ENCODE measurements around the gene SPINK8.
"Not testable (repeated sequence)": the region's sequence is repeated elsewhere in the genome, so short reads cannot be mapped to it uniquely, and the experiment has no call there.

SPINK8 gene

DNA sequence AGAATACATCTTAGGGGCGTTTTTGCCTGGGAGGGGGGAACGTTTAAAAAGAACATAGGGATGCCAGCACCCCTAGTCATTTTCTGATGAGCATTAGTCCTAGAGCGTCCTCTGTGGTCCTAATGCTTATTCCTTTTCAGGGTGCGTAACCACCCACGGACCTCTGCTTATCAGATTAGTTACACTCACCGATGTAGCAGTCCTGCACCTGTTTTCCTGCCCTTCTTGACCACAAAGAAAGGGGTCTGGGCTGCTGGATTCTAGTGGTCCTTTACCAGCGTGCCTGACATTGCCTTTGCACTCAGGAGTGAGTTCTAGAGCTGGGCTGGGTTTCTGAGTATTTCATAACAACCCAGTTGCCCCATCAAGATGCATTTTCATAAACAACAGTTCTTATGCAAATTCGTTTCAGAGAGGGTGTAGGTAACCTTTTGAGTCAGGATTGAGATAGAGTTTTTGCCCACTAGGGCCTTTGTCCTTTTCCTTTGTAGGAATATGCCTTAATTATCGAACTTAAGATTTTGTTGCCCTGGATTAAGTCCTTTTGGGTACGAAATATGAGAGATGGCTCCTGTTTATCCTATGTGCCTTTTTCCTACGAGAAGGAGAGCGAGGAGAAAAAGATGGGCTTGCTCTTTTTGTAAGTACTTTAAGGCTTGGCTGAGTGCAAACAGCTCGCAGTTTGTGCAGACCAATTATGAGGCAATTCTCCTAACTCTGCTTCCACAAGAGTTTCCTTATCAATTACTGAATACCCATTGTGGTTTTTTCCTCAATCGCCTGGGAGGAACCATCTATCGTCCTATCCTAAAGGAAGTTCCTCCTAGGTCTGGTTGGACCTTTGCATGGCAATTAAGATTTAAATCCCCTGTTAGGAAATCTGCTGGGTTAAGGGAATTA is at the start of gene SPINK8:
TSS of gene SPINK8 (minus strand) at position 316 of the 900 bp plus-strand sequence. CDS start 5,320 bp downstream, outside the sequence.
- not testable (repeated sequence) for H3K27me3 ChIP-seq (ENCODE audit: control insufficient read depth in 2 of 2, insufficient read depth in 2 of 2, low read length in 2 of 2); H3K9me3 ChIP-seq (ENCODE audit: control insufficient read depth in 2 of 2, low read length in 2 of 2); H3K4me1 ChIP-seq (ENCODE audit: control insufficient read depth in 2 of 2, insufficient read depth in 2 of 2, low read length in 2 of 2); H3K9ac ChIP-seq (ENCODE audit: low read depth in 1 of 2, low read length in 2 of 2); H3K27ac ChIP-seq (ENCODE audit: low read depth in 2 of 2, low read length in 2 of 2); H3K36me3 ChIP-seq (ENCODE audit: control insufficient read depth in 2 of 2, insufficient read depth in 2 of 2, low read length in 2 of 2); H3K4me3 ChIP-seq (ENCODE audit: low read length in 2 of 2)

DNA sequence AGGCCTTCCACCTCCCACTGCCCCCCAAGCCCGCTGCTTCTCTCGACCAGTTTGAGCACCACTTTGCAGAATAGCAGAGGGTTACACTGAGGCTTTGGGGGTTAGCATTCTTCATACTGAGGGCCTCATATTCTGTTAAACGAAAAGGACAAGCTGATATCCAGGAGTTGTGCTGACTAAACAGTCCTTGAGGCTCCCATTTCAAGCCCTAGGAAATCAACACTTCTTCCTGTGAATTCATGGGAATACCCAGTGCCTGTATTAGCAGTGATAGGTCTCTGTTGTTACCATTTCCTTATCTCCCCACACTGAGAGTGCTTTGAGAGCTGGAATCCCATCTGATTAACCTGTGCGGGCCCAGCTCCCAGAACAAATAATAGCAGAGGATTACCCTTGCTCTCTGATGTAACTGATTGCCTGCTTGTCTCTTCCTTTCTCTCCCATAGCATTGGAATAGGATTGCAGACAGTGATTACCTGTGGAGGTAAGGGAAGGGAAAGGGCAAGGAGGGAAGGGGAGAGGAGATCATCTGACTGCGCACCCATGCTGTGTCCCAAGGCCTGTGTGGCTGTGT is 39.5 kb upstream of the SPINK8 start:
- H3K27me3 ChIP-seq (ENCODE audit: control insufficient read depth in 2 of 2, insufficient read depth in 2 of 2, low read length in 2 of 2): no peaks in the 10 kb centered on the region
- no peaks in the 10 kb centered on the region for H3K36me3 ChIP-seq (ENCODE audit: control insufficient read depth in 2 of 2, insufficient read depth in 2 of 2, low read length in 2 of 2)
- H3K27ac ChIP-seq (ENCODE audit: low read depth in 2 of 2, low read length in 2 of 2): no peak overlapping the region
- H3K4me3 ChIP-seq (ENCODE audit: low read length in 2 of 2): no peak overlapping the region
- peaks cover 2% of the 10 kb centered on the region in 2 donors for H3K4me1 ChIP-seq (ENCODE audit: control insufficient read depth in 2 of 2, insufficient read depth in 2 of 2, low read length in 2 of 2)
- no peak overlapping the region for H3K9ac ChIP-seq (ENCODE audit: low read depth in 1 of 2, low read length in 2 of 2)
- no peaks in the 10 kb centered on the region for H3K9me3 ChIP-seq (ENCODE audit: control insufficient read depth in 2 of 2, low read length in 2 of 2)

DNA sequence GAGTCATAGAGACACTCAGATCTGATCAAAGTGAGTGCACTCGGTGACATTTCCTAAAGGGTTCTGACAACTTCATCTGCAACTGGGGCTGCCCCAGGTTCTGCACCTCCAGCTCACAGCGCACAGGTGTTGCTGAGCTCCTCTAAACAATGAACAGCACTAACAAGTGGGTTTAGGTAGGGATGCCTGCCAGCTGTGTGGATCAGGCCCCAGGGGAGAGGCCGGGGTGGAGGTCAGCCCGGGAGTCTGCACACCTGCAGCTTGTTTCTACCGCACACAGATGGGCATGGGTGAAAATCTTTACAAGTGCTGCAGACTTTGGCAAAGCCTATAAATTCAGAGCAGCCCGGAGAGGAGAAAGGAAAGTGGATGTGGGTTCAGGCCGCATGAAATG is 38.9 kb upstream of the SPINK8 start:
- H3K9ac ChIP-seq (ENCODE audit: low read depth in 1 of 2, low read length in 2 of 2): no peak overlapping the region
- no peak overlapping the region for H3K27ac ChIP-seq (ENCODE audit: low read depth in 2 of 2, low read length in 2 of 2)
- no peaks in the 10 kb centered on the region for H3K36me3 ChIP-seq (ENCODE audit: control insufficient read depth in 2 of 2, insufficient read depth in 2 of 2, low read length in 2 of 2)
- peaks cover 2% of the 10 kb centered on the region in 2 donors for H3K4me1 ChIP-seq (ENCODE audit: control insufficient read depth in 2 of 2, insufficient read depth in 2 of 2, low read length in 2 of 2)
- H3K9me3 ChIP-seq (ENCODE audit: control insufficient read depth in 2 of 2, low read length in 2 of 2): no peaks in the 10 kb centered on the region
- no peaks in the 10 kb centered on the region for H3K27me3 ChIP-seq (ENCODE audit: control insufficient read depth in 2 of 2, insufficient read depth in 2 of 2, low read length in 2 of 2)
- H3K4me3 ChIP-seq (ENCODE audit: low read length in 2 of 2): no peak overlapping the region

DNA sequence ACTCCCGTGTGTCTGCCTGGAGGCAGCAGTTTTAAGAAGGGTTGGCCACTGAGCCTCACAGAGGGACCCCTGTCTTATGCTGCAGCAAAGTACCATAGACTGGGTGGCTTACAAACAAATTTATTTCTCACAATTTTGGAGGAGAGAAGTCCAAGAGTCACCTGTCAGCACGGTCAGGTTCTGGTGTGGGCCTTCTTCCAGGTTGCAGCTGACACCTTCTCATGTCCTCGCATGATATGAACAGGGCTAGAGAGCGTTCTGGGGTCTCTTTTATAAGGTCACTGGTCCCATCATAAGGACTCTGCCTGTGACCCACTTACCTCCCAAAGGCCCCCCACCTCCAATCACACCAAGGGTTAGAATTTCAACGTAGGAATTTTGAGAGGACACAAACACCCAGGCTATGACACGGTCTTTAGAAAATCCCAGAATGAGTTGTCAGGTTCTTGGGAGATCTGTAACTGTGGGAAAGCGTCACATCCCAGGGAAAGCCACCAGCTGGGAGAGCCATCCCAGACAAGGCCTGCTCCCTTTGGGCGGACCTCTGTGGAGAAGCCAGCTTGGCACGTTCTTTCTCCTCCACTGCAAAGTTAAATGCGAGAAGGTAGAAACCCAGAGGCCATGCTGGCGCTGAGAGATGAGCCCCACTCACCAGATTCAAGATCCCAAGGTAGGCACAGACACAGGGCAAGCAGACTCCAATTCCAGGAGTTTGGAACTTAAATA is 38.4 kb upstream of the SPINK8 start, which contains the start of gene FBXW12:
TSS of gene FBXW12 (plus strand) at position 569 of the 726 bp plus-strand sequence. CDS start 549 bp downstream, outside the sequence.
- Histone ChIP-seq H3K9me3 (ENCODE audit: control insufficient read depth in 2 of 2, low read length in 2 of 2) (no peaks in the 10 kb centered on the region), H3K4me1 (ENCODE audit: control insufficient read depth in 2 of 2, insufficient read depth in 2 of 2, low read length in 2 of 2) (peaks cover 2% of the 10 kb centered on the region in 2 donors), H3K4me3 (ENCODE audit: low read length in 2 of 2) (no peak within 1 kb of the TSS), H3K27ac (ENCODE audit: low read depth in 2 of 2, low read length in 2 of 2) (no peak within 1 kb of the TSS), H3K9ac (ENCODE audit: low read depth in 1 of 2, low read length in 2 of 2) (no peak within 1 kb of the TSS), H3K36me3 (ENCODE audit: control insufficient read depth in 2 of 2, insufficient read depth in 2 of 2, low read length in 2 of 2) (no peaks in the 10 kb centered on the region), H3K27me3 (ENCODE audit: control insufficient read depth in 2 of 2, insufficient read depth in 2 of 2, low read length in 2 of 2) (no peaks in the 10 kb centered on the region)

DNA sequence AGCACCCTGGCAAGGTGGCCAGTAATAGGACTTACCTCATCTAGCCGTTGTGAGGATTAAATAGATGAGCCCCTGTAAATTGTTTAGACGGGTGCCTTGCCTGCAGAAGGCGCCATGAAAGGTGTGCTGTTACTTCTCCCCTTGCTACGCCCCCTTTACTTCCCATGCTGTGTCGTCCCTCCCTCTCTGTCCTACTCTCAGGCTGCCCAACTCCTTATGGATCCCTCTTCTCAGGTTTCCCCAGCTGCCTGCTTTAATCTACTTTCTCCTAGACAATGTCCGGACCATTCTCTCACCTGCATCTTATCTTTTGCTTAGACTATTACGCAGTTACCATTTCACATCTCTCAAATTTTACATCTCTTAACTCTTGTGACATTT is 36.9 kb upstream of the SPINK8 start:
- H3K27ac ChIP-seq (ENCODE audit: low read depth in 2 of 2, low read length in 2 of 2): no peak overlapping the region
- H3K4me3 ChIP-seq (ENCODE audit: low read length in 2 of 2): no peak overlapping the region
- peaks cover 2% of the 10 kb centered on the region in 2 donors for H3K4me1 ChIP-seq (ENCODE audit: control insufficient read depth in 2 of 2, insufficient read depth in 2 of 2, low read length in 2 of 2)
- H3K9me3 ChIP-seq (ENCODE audit: control insufficient read depth in 2 of 2, low read length in 2 of 2): no peaks in the 10 kb centered on the region
- H3K36me3 ChIP-seq (ENCODE audit: control insufficient read depth in 2 of 2, insufficient read depth in 2 of 2, low read length in 2 of 2): no peaks in the 10 kb centered on the region
- no peaks in the 10 kb centered on the region for H3K27me3 ChIP-seq (ENCODE audit: control insufficient read depth in 2 of 2, insufficient read depth in 2 of 2, low read length in 2 of 2)
- no peak overlapping the region for H3K9ac ChIP-seq (ENCODE audit: low read depth in 1 of 2, low read length in 2 of 2)

DNA sequence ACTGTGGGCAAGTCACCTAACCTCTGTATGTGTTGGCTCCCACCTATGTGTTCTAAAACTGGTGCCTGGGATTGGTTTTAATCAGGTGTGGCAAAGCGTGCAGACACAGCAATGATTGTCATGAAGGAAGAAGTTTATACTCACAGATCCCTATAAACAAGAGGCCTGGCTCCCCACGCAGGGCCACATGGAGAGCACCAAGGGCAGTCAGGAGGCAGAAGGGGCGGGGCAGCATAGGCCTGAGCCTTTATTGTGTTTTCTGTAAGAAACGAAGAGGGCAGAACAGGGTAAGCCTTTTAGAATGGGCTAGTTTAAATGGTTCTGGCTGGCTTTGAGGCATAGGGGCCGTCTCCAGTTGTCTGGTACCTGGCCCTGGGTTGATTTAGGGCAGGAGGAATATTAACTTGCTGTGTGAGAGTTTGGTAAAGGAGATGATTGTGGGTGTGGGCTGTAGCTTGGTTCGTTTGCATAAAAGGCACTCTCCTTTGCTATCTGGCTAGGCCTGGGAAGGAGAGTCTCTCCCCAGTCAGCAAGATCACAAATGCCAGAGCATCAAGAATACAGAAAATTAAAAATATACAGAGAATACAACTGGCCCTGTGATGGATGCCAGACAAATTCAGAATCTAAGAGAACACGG is 36.4 kb upstream of the SPINK8 start:
- Histone ChIP-seq H3K27ac (ENCODE audit: low read depth in 2 of 2, low read length in 2 of 2) (no peak overlapping the region), H3K9me3 (ENCODE audit: control insufficient read depth in 2 of 2, low read length in 2 of 2) (no peaks in the 10 kb centered on the region), H3K4me3 (ENCODE audit: low read length in 2 of 2) (no peak overlapping the region), H3K9ac (ENCODE audit: low read depth in 1 of 2, low read length in 2 of 2) (no peak overlapping the region), H3K4me1 (ENCODE audit: control insufficient read depth in 2 of 2, insufficient read depth in 2 of 2, low read length in 2 of 2) (peaks cover 2% of the 10 kb centered on the region in 2 donors), H3K27me3 (ENCODE audit: control insufficient read depth in 2 of 2, insufficient read depth in 2 of 2, low read length in 2 of 2) (no peaks in the 10 kb centered on the region), H3K36me3 (ENCODE audit: control insufficient read depth in 2 of 2, insufficient read depth in 2 of 2, low read length in 2 of 2) (no peaks in the 10 kb centered on the region)

DNA sequence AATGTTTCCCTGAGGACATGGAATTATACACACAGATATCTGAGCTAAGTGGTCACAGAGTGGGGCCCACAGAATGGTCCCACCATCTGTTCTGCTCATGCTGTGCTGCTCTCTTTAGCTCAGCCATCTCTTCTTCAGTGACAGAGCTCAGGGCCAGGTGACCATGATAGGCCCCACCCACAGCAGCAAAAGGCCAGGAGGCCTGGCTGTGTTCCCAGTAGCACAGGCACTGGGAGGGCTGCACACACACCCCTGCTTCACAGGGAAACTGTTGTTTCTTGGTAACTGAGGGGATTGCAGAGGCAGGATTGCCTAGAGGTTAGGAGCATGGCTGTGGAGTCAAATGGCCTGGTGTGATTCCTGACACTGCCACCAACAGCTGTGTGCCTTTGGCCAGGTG is 33.7 kb upstream of the SPINK8 start:
- H3K4me3 ChIP-seq (ENCODE audit: low read length in 2 of 2): no peak overlapping the region
- peaks cover 2% of the 10 kb centered on the region in 2 donors for H3K4me1 ChIP-seq (ENCODE audit: control insufficient read depth in 2 of 2, insufficient read depth in 2 of 2, low read length in 2 of 2)
- H3K9ac ChIP-seq (ENCODE audit: low read depth in 1 of 2, low read length in 2 of 2): no peak overlapping the region
- H3K36me3 ChIP-seq (ENCODE audit: control insufficient read depth in 2 of 2, insufficient read depth in 2 of 2, low read length in 2 of 2): no peaks in the 10 kb centered on the region
- no peak overlapping the region for H3K27ac ChIP-seq (ENCODE audit: low read depth in 2 of 2, low read length in 2 of 2)
- H3K9me3 ChIP-seq (ENCODE audit: control insufficient read depth in 2 of 2, low read length in 2 of 2): no peaks in the 10 kb centered on the region
- H3K27me3 ChIP-seq (ENCODE audit: control insufficient read depth in 2 of 2, insufficient read depth in 2 of 2, low read length in 2 of 2): no peaks in the 10 kb centered on the region

DNA sequence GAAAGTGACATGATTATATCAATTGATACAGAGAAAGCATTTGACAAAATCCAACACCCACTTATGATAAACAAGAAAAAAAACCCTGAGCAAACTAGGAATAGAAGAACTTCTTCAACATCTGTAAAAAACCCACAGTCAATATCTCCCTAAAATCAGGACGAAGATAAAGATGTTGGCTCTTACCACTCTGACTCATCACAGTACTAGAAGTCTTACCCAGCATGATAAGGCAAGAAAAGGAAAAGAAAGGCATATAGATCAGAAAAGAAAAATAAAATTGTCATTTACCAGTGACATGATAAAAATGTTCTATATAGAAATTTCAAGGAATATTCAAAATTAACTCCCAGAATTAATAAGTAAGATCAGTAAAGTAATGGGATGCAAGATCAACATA is 31.4 kb upstream of the SPINK8 start:
- Histone ChIP-seq H3K36me3 (ENCODE audit: control insufficient read depth in 2 of 2, insufficient read depth in 2 of 2, low read length in 2 of 2) (no peaks in the 10 kb centered on the region), H3K9me3 (ENCODE audit: control insufficient read depth in 2 of 2, low read length in 2 of 2) (no peaks in the 10 kb centered on the region), H3K9ac (ENCODE audit: low read depth in 1 of 2, low read length in 2 of 2) (no peak overlapping the region), H3K4me1 (ENCODE audit: control insufficient read depth in 2 of 2, insufficient read depth in 2 of 2, low read length in 2 of 2) (peaks cover under 1 to 1% of the 10 kb centered on the region in 2 donors), H3K4me3 (ENCODE audit: low read length in 2 of 2) (no peak overlapping the region), H3K27ac (ENCODE audit: low read depth in 2 of 2, low read length in 2 of 2) (no peak overlapping the region), H3K27me3 (ENCODE audit: control insufficient read depth in 2 of 2, insufficient read depth in 2 of 2, low read length in 2 of 2) (no peaks in the 10 kb centered on the region)

DNA sequence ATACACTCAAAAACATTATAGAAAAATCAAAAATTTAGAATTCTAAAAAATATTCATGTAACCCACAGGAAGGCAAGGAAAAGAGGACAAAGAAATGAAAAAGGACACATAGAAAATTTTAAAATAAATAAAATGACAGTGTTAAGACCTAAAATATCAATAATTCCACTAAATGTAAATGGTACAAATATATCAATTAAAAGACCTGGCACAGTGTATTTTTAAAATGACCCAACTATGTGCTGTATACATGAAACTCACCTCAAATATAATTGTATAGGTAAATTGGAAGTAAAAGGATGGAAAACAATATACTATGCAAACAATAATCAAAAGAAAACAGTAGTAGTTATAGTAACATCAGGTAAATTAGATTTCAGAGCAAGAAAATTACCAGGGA is 28.5 kb upstream of the SPINK8 start:
- no peak overlapping the region for H3K4me3 ChIP-seq (ENCODE audit: low read length in 2 of 2)
- H3K36me3 ChIP-seq (ENCODE audit: control insufficient read depth in 2 of 2, insufficient read depth in 2 of 2, low read length in 2 of 2): no peaks in the 10 kb centered on the region
- H3K9me3 ChIP-seq (ENCODE audit: control insufficient read depth in 2 of 2, low read length in 2 of 2): no peaks in the 10 kb centered on the region
- no peaks in the 10 kb centered on the region for H3K4me1 ChIP-seq (ENCODE audit: control insufficient read depth in 2 of 2, insufficient read depth in 2 of 2, low read length in 2 of 2)
- no peak overlapping the region for H3K9ac ChIP-seq (ENCODE audit: low read depth in 1 of 2, low read length in 2 of 2)
- no peaks in the 10 kb centered on the region for H3K27me3 ChIP-seq (ENCODE audit: control insufficient read depth in 2 of 2, insufficient read depth in 2 of 2, low read length in 2 of 2)
- H3K27ac ChIP-seq (ENCODE audit: low read depth in 2 of 2, low read length in 2 of 2): no peak overlapping the region
